OCI-LY1 (cell line): ENCODE results near the gene ADCY9.

ENCODE experiments used
- EZH2 ChIP-seq: fragments of 200-600 bp; sonication (generic), shearing (Covaris generic); IDR thresholded peaks from 2 replicates; pipeline ENCODE4 v1.8.0; 2017; ENCODE audit warnings: borderline replicate concordance, mixed run types, mild to moderate bottlenecking, antibody characterized with exemption, low read length, moderate library complexity, mixed read lengths
- TF ChIP-seq, protein P1 (sequence below): fragments of 200-600 bp; sonication (generic), shearing (Covaris generic); IDR thresholded peaks from 2 replicates; pipeline ENCODE4 v1.5.1; 2017; ENCODE audit warnings: mild to moderate bottlenecking, antibody characterized with exemption, low read length, moderate library complexity, mixed read lengths

DNA sequence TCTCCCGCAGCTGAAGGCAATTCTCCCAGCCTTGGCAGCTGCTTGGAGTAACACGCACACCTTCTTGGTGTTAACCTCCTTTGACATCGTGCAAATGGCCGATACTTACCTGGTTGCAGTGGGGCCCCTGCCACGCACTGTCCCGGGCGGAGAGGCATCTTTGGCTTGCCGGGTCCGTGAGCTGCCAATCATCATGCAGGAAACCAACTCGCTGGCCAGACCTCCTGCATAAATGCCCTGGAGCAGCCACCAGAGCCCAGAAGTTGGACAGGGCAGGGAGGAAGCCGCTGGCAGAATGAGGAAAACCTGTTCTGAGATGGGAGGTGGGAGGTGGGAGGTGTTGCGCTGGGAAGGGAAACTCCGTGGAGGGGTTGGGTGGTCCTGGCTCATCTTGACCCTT lies 194.0 kb downstream of the ADCY9 start:
- TF ChIP-seq, protein P1, sequence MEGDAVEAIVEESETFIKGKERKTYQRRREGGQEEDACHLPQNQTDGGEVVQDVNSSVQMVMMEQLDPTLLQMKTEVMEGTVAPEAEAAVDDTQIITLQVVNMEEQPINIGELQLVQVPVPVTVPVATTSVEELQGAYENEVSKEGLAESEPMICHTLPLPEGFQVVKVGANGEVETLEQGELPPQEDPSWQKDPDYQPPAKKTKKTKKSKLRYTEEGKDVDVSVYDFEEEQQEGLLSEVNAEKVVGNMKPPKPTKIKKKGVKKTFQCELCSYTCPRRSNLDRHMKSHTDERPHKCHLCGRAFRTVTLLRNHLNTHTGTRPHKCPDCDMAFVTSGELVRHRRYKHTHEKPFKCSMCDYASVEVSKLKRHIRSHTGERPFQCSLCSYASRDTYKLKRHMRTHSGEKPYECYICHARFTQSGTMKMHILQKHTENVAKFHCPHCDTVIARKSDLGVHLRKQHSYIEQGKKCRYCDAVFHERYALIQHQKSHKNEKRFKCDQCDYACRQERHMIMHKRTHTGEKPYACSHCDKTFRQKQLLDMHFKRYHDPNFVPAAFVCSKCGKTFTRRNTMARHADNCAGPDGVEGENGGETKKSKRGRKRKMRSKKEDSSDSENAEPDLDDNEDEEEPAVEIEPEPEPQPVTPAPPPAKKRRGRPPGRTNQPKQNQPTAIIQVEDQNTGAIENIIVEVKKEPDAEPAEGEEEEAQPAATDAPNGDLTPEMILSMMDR = no peak
- TF ChIP-seq EZH2 = no peak
